ENCODE results near the gene ALKBH6.
"Not testable (repeated sequence)": the region's sequence is repeated elsewhere in the genome, so short reads cannot be mapped to it uniquely, and the experiment has no call there.

Gene ALKBH6

DNA sequence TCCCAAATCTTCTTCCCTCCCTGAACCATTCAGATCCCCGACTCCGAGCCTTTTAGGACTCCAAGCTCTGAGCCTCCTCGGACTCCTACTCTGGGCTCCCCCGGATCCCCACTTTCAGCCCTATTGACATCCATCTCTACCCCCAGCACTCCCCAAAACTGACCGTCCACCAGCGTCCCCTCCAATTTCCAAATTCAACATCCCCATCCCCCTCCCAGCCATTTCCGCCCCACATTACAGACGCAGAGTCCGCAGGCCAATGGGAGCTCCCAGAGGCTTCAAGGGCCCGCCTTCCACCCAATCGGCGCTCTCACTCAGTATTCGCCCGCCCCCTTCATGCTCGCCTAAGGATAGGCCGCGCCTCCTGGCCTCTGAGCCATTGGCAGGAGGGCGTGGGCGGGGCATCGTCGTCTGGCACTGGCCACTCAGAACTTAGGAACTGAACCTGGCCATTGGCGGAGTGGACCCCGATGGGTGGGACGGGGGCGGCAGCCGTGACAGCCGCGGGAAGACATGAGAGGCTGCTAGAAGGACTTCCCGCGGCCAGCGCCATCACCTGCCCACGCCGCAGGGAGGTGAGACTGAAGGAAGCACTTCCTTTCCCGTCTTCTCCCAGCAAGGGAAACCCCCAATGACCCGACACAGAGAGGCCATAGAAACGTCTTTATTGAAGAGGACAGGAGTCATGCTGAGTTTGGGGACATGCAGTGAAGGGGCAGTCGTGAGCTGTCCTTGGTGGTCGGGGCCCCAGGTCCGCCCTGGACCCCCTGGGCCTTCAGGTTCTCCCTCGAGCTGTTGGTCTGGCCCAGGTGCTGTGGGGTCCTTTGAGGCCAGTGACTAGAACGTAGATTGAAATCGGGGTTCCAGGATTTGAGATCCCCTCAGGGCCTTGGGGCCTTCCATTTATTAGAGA is at the start of gene ALKBH6:
ALKBH6 (minus strand) TSS at position 202 of the 913 bp plus-strand sequence. CDS start 816 bp downstream, outside the sequence.
- DNase-seq = peak; percentile 94

DNA sequence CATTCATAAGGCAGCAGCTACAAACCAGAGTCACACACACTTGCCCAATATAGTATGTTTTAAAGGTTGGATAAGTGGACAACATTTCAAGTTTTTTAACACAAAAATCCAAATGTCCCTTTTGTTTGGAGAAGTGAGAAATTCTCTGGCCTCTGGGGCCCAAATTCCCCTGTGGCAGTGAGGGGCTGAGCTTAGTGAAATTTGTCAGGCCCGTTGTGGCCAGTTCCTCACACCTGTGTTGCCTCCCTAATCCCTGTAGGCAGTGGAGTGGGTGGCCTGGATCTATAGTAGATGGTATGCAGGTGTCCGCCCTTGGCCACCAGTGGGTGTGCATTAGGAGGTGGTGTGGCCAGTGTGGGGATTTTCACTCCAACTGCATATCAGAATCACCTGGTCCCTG is 47.4 kb upstream of the ALKBH6 start:
- no peak for DNase-seq

GRCh38 chr19:36060430-36060829 is 46.4 kb upstream of the ALKBH6 start:
- DNase-seq = no peak

DNA sequence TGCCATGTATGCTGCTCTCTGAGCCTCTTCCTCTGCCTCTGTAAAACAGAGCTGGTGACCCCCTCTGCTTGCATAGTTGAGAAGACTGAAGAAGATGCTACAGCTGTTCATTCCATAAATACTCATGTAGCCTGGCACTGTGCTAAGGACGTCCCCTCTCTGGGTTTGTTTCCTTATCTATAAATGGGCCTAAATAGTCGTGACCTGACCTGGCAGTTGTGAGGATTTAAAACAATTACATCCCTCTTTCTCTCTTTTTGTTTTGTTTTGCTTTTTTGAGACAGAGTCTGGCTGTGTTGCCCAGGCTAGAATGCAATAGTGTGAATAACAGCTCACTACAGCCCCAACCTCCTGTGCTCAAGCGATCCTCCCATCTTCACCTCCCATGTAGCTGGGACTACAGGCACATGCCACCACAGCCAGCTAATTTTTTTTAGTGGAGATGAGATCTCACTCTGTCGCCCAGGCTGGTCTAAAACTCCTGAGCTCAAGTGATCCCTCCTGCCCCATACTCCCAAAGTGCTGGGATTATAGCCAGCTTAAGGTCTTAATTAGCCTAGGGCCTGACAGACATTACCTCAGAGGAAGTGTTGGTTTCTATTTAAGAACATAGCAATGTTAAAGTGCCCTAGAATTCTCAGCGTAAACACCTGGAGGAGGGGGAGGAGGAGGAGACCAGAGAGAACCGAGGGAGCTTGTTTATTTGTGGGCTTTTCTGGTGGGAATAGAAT is 45.3 kb upstream of the ALKBH6 start:
- DNase-seq = no peak

GRCh38 chr19:36058481-36059179 is 44.6 kb upstream of the ALKBH6 start:
- DNase-seq = no peak

- peak; percentile 92 for DNase-seq
Measured at GRCh38 chr19:36054733-36055686, 41.0 kb upstream of the ALKBH6 start, which contains the start of gene WDR62. TSS of gene WDR62 (plus strand) at chr19:36054897. CDS start at chr19:36054972, 75 bp downstream.

GRCh38 chr19:36054119-36054732 is 40.2 kb upstream of the ALKBH6 start, which contains the start of gene THAP8:
TSS of gene THAP8 (minus strand) at chr19:36054285. CDS start at chr19:36054217, 68 bp downstream.
- DNase-seq = peak; percentile 92

DNA sequence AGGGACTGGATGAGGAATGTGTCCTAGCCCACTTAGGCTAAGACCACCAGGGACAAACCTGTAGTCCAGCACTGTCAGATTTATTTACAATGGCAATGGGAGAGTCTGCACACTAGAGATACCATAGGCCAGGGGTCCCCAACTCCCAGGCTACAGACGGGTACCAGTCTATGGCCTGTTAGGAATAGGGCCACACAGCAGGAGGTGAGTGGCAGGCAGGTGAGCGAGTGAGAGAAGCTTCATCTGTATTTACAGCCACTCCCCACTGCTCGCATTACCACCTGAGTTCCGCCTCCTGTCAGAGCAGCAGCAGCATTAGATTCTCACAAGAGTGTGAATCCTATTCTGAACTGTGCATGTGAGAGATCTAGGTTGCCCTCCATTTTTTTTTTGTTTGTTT is 37.6 kb upstream of the ALKBH6 start:
- DNase-seq = no peak

- DNase-seq = no peak
Measured at GRCh38 chr19:36051236-36051635, 37.2 kb upstream of the ALKBH6 start.

GRCh38 chr19:36049080-36049698 is 35.2 kb upstream of the ALKBH6 start:
- DNase-seq = no peak

- DNase-seq = no peak
Measured at GRCh38 chr19:36047835-36048234, 33.8 kb upstream of the ALKBH6 start.

DNA sequence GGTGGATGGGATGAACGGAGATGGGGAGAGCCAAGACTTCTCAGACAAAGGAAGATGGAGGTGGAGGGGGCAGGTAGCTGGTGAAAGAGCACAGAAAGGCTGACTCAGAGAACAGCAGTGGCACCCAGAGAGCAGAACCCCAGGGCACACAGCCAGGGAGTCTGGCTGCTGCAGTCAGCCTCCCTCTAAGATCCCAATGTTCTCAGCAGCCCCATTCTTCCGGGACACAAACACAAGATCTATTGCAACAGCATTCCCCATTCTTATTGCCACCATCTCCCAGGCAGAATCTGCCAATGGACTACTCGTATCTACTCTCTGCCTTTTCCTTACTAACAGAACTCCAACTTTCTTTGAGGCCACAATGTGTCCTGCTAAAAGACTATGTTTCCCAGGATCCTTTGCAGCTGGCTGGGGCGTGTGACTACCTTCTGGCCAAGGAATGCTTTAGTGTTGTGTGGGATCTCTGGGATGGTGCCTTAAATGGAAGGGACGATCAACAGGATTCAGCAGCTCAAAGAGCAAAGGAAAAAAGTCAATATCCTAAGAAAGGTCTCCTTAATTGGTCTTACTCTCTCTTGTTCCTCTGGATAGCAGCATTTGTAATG is 32.5 kb upstream of the ALKBH6 start:
- no peak for DNase-seq

- no peak for DNase-seq
Measured at GRCh38 chr19:36043952-36044351, 29.9 kb upstream of the ALKBH6 start.

GRCh38 chr19:36041831-36042230 is 27.8 kb upstream of the ALKBH6 start:
- DNase-seq = no peak

GRCh38 chr19:36041092-36041491 is 27.1 kb upstream of the ALKBH6 start:
- DNase-seq = not testable (repeated sequence)

GRCh38 chr19:36040495-36040894 is 26.5 kb upstream of the ALKBH6 start:
- DNase-seq = no peak

DNA sequence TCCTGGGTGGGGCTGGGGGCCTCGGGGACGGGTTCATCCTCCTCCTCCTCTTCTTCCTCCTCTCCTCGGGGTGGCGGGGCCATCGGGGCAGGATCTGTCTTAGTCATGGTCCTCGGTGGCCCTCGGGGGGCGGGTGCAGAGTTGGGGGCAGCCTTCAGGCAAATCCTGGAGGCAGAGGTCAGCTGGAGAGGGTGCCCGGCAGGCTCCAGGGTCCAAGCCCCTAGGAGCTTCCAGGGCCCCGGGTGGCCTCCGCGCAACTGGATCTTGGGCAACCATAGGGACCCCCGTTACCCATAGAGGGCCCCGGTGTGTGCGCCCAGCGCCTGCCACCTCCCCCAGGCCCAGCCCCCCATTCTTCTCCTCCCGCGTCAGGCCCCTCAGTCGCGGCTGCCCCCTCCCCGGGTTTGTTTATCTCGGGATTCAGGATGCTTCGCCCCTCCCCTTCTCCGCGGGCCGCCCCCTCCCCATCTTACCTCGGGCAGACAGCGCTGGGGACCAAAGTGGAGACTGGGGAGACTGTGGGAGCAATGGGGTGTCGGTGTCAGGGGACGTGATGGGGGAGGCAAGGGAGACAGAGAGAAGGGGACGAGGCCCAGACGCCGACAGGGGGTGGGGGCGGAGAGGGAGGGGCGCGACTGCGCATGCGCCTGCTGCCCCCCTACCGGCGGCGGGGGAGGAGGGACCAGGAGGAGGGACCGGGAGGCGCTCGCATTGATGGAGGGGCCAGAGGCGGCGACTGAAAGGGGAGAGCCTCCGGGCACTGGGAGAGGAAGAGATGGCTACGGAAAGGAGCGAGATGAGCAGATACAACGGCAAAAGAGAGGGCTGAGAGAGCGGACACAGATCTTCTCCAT is 18.5 kb upstream of the ALKBH6 start, which contains the start of gene CLIP3:
CLIP3 (minus strand) TSS at position 623 of the 854 bp plus-strand sequence; CDS start at position 107, 516 bp downstream.
- DNase-seq = no peak

DNA sequence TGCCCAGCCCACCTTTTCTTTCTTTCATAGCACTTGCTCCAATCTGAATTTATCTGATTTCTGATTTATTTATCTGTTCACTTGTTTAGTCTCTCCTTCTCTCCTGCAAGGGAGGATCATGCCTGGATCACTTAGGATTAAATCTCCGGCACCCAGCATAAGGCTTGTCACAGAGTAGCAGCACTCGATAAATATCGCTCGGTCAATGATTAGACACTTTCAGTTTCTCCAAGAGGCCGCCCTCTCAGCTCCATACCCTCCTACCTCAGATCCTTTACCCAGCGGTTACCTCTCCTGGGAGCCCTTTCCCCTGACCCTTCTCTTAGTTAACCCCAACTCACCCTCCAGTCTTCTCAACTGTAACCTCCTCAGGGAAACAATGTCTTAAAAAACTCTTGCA is 17.3 kb upstream of the ALKBH6 start:
- DNase-seq = no peak

All from NCI-H1436 treated with DMSO at 0.1 percent for 48 hours (cell line).